ENCODE measurements around the gene ANKS1B.

The ANKS1B gene

DNA sequence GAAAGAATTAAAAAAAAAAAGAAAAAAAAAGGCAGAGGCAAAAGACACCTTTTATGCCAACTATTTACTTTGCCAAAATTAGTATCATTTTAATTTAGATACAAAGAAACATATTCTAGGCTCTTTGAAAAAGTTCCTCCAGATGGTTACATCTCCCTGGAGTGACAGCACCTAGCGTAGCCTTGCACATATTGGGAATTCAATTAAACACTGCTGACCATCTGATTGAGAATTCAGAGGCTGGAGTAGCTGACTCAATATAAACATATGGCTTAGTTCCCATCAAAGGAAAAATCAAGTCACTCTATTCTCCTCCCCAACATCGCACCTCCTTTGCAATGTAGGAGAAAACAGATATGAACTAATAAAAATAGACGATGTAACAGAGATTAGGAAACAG, 36.4 kb downstream of the ANKS1B start:
- no peaks in the 10 kb centered on the region for H3K36me3 ChIP-seq (ENCODE audit: insufficient read depth, low read length)
- no peaks in the 10 kb centered on the region for H3K4me1 ChIP-seq (ENCODE audit: insufficient read depth, low read length, poor library complexity, severe bottlenecking)
- H4K20me1 ChIP-seq (ENCODE audit: insufficient read depth, low read length, poor library complexity, severe bottlenecking) = no peaks in the 10 kb centered on the region
- TF ChIP-seq CTCF (conservative IDR thresholded peaks at IDR 0.05; ENCODE audit: low read length) (no peak), EZH2phosphoT487 (IDR thresholded peaks at IDR 0.05; ENCODE audit: borderline replicate concordance) (no peak)
- H3K9me2 ChIP-seq (replicated peaks; ENCODE audit: low read depth, low read length) = no peaks in the 10 kb centered on the region
- no peaks in the 10 kb centered on the region for H3K79me2 ChIP-seq (ENCODE audit: insufficient read depth, low read length)
- H3K9ac ChIP-seq (ENCODE audit: low read depth, low read length, poor library complexity, severe bottlenecking) = no peak overlapping the region
- no peaks in the 10 kb centered on the region for H3K9me3 ChIP-seq (ENCODE audit: insufficient read depth, low read depth, low read length)
- no peak overlapping the region for H3K4me2 ChIP-seq (ENCODE audit: low read depth, low read length, poor library complexity, severe bottlenecking)
- no peak overlapping the region for H3K4me3 ChIP-seq (ENCODE audit: low read length, poor library complexity, severe bottlenecking)
- no peaks in the 10 kb centered on the region for H3F3A ChIP-seq (ENCODE audit: low read depth)
- H3K27me3 ChIP-seq (ENCODE audit: insufficient read depth, low read length, poor library complexity, severe bottlenecking) = no peaks in the 10 kb centered on the region
- no peak overlapping the region for H2AFZ ChIP-seq (ENCODE audit: low read length)

DNA sequence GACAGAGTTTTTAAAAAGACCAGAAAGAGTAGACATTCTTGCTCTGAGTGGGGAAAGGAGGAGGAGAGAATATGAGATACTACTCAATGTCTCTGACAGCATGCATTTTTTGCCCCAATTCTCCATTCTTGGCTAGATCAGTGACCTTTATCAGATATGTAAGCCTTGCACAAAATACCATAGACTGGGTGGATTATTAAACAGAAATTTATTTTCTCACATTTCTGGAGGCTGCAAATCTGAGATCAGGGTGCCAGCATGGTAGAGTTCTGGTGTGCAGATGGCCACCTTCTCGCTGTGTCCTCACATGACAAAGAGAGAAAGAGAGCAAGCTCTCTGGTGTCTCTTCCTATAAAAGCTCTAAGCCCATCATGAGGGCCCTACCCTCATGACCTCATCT, 38.6 kb downstream of the ANKS1B start:
- H3K36me3 ChIP-seq (ENCODE audit: insufficient read depth, low read length) = no peaks in the 10 kb centered on the region
- H3K9ac ChIP-seq (ENCODE audit: low read depth, low read length, poor library complexity, severe bottlenecking) = no peak overlapping the region
- no peaks in the 10 kb centered on the region for H3K27me3 ChIP-seq (ENCODE audit: insufficient read depth, low read length, poor library complexity, severe bottlenecking)

DNA sequence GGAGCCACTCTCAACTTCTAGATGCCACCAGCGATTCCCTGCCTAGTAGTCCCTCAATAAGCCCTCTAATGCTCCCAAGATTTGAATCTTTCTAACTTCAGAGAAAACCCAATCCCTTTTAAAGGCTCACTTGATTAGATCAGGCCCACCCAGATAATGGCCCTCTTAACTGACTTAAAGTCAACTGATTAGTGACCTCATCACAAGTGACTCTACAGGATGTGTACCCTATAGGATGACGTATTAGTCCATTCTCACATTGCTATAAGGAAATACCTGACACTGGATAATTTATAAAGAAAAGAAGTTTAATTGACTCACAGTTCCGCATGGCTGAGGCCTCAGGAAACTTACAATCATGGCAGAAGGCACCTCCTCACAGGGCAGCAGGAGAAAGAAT, 49.1 kb downstream of the ANKS1B start:
- Histone ChIP-seq H2AFZ (ENCODE audit: low read length) (no peak overlapping the region), H3K4me2 (ENCODE audit: low read depth, low read length, poor library complexity, severe bottlenecking) (no peak overlapping the region), H3K9me2 (replicated peaks; ENCODE audit: low read depth, low read length) (no peaks in the 10 kb centered on the region), H3F3A (ENCODE audit: low read depth) (no peaks in the 10 kb centered on the region), H3K36me3 (ENCODE audit: insufficient read depth, low read length) (no peaks in the 10 kb centered on the region), H3K27me3 (ENCODE audit: insufficient read depth, low read length, poor library complexity, severe bottlenecking) (no peaks in the 10 kb centered on the region), H3K9me3 (ENCODE audit: insufficient read depth, low read depth, low read length) (no peaks in the 10 kb centered on the region), H4K20me1 (ENCODE audit: insufficient read depth, low read length, poor library complexity, severe bottlenecking) (no peaks in the 10 kb centered on the region), H3K4me1 (ENCODE audit: insufficient read depth, low read length, poor library complexity, severe bottlenecking) (no peaks in the 10 kb centered on the region), H3K9ac (ENCODE audit: low read depth, low read length, poor library complexity, severe bottlenecking) (no peak overlapping the region), H3K79me2 (ENCODE audit: insufficient read depth, low read length) (no peaks in the 10 kb centered on the region), H3K4me3 (ENCODE audit: low read length, poor library complexity, severe bottlenecking) (no peak overlapping the region)
- TF ChIP-seq CTCF (conservative IDR thresholded peaks at IDR 0.05; ENCODE audit: low read length) (no peak), EZH2phosphoT487 (IDR thresholded peaks at IDR 0.05; ENCODE audit: borderline replicate concordance) (no peak)

More for the DNA sequence above, 38.6 kb downstream of the ANKS1B start:
- no peak overlapping the region for H3K4me2 ChIP-seq (ENCODE audit: low read depth, low read length, poor library complexity, severe bottlenecking)
- H3K4me3 ChIP-seq (ENCODE audit: low read length, poor library complexity, severe bottlenecking) = no peak overlapping the region
- no peaks in the 10 kb centered on the region for H3K4me1 ChIP-seq (ENCODE audit: insufficient read depth, low read length, poor library complexity, severe bottlenecking)
- no peaks in the 10 kb centered on the region for H3K9me3 ChIP-seq (ENCODE audit: insufficient read depth, low read depth, low read length)
- H3K79me2 ChIP-seq (ENCODE audit: insufficient read depth, low read length) = no peaks in the 10 kb centered on the region
- no peaks in the 10 kb centered on the region for H3F3A ChIP-seq (ENCODE audit: low read depth)
- H2AFZ ChIP-seq (ENCODE audit: low read length) = no peak overlapping the region
- H3K9me2 ChIP-seq (replicated peaks; ENCODE audit: low read depth, low read length) = no peaks in the 10 kb centered on the region
- no peaks in the 10 kb centered on the region for H4K20me1 ChIP-seq (ENCODE audit: insufficient read depth, low read length, poor library complexity, severe bottlenecking)
- TF ChIP-seq EZH2phosphoT487 (IDR thresholded peaks at IDR 0.05; ENCODE audit: borderline replicate concordance) (no peak), CTCF (conservative IDR thresholded peaks at IDR 0.05; ENCODE audit: low read length) (no peak)
